RWPE2 (cell line): ENCODE results near the gene GLT1D1.

Source experiments
- ATAC-seq: fragments of 200-7000 bp; cut with Tn5 transposase; 3 replicates; pipeline ENCODE4 v1.9.1; 2021; ENCODE audit warnings: low read depth
- DNase-seq: peaks from one replicate; pipeline ENCODE4 v3.0.0-alpha.2; 2020; ENCODE audit warnings: low spot score
- H3K27ac ChIP-seq: fragments of 450-650 bp; 2 replicates; pipeline ENCODE4 v1.5.1; 2017; ENCODE audit warnings: mild to moderate bottlenecking; ENCODE audit not compliant: poor library complexity, severe bottlenecking
- H3K27me3 ChIP-seq: fragments of 250-450 bp; sonication (Bioruptor Pico); 2 replicates; pipeline ENCODE4 v1.5.1; 2021; ENCODE audit warnings: mild to moderate bottlenecking, moderate library complexity; ENCODE audit not compliant: insufficient read depth, poor library complexity, severe bottlenecking
- H3K36me3 ChIP-seq: fragments of 250-450 bp; sonication (Bioruptor Pico); 2 replicates; pipeline ENCODE4 v1.5.1; 2020; ENCODE audit warnings: low read depth, mild to moderate bottlenecking, moderate library complexity
- H3K4me1 ChIP-seq: fragments of 250-450 bp; sonication (Bioruptor Pico); 2 replicates; pipeline ENCODE4 v1.5.1; 2021; ENCODE audit warnings: mild to moderate bottlenecking, moderate library complexity; ENCODE audit not compliant: insufficient read depth, poor library complexity, severe bottlenecking
- H3K4me3 ChIP-seq: fragments of 250-450 bp; sonication (Bioruptor Pico); 2 replicates; pipeline ENCODE4 v1.5.1; 2021; ENCODE audit warnings: mild to moderate bottlenecking, moderate library complexity; ENCODE audit not compliant: severe bottlenecking
- H3K9me3 ChIP-seq: fragments of 250-450 bp; sonication (Bioruptor Pico); 2 replicates; pipeline ENCODE4 v1.5.1; 2021; ENCODE audit warnings: mild to moderate bottlenecking, moderate library complexity; ENCODE audit not compliant: severe bottlenecking
- CTCF ChIP-seq: fragments of 450-650 bp; IDR thresholded peaks from one replicate; pipeline ENCODE4 v1.5.1; 2017; ENCODE audit warnings: mild to moderate bottlenecking, moderate library complexity; ENCODE audit not compliant: poor library complexity, severe bottlenecking

GLT1D1 gene

GRCh38 chr12:128807161-128807724 is 46.0 kb upstream of the GLT1D1 start:
- H3K9me3 ChIP-seq: no peaks in the 10 kb centered on the region
- TF ChIP-seq CTCF: no peak
- H3K4me3 ChIP-seq: no peak overlapping the region
- H3K4me1 ChIP-seq: no peaks in the 10 kb centered on the region
- no peak overlapping the region for H3K27ac ChIP-seq
- peaks cover 76% of the 10 kb centered on the region for H3K36me3 ChIP-seq
- ATAC-seq (no peak), DNase-seq (no peak)
- H3K27me3 ChIP-seq: no peaks in the 10 kb centered on the region

GRCh38 chr12:128808651-128809050 is 44.6 kb upstream of the GLT1D1 start:
- TF ChIP-seq CTCF: no peak
- ATAC-seq (no peak), DNase-seq (no peak)
- no peak overlapping the region for H3K27ac ChIP-seq
- no peaks in the 10 kb centered on the region for H3K27me3 ChIP-seq
- H3K9me3 ChIP-seq: no peaks in the 10 kb centered on the region
- H3K36me3 ChIP-seq: peaks cover 81% of the 10 kb centered on the region
- H3K4me1 ChIP-seq: no peaks in the 10 kb centered on the region
- H3K4me3 ChIP-seq: no peak overlapping the region

GRCh38 chr12:128810182-128811127 is 42.8 kb upstream of the GLT1D1 start:
- TF ChIP-seq CTCF: no peak
- H3K27me3 ChIP-seq: no peaks in the 10 kb centered on the region
- no peak overlapping the region for H3K27ac ChIP-seq
- H3K4me3 ChIP-seq: no peak overlapping the region
- ATAC-seq: no peak
- peaks cover 78% of the 10 kb centered on the region for H3K36me3 ChIP-seq
- no peaks in the 10 kb centered on the region for H3K4me1 ChIP-seq
- no peak for DNase-seq
- H3K9me3 ChIP-seq: no peaks in the 10 kb centered on the region

DNA sequence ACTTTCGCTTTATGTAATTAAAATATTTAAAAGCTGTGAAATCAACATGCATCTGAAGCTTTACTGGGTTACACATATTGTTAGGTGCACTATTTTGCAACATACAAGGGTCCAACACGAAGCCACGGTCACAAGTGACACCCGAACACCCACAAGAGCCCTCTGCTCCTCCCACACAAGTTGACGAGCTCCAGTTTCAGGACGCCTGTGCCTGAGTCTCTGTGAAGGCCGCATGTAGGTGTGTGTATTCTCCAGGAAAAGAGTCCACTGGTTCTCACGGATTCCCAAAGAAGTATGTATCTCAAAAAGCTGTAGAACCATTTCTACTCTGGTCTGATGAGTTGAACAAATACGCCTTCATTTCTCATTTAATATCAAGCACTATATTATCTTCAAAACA is 41.5 kb upstream of the GLT1D1 start:
- Histone ChIP-seq H3K27me3 (no peaks in the 10 kb centered on the region), H3K4me3 (no peak overlapping the region), H3K4me1 (no peaks in the 10 kb centered on the region), H3K27ac (no peak overlapping the region), H3K9me3 (no peaks in the 10 kb centered on the region), H3K36me3 (peaks cover 73% of the 10 kb centered on the region)
- DNase-seq (no peak), ATAC-seq (no peak)
- no peak for TF ChIP-seq CTCF

- Histone ChIP-seq H3K27me3 (no peaks in the 10 kb centered on the region), H3K27ac (no peak overlapping the region), H3K9me3 (no peaks in the 10 kb centered on the region), H3K36me3 (peaks cover 59% of the 10 kb centered on the region), H3K4me3 (no peak overlapping the region), H3K4me1 (peaks cover 9% of the 10 kb centered on the region)
- DNase-seq: no peak
- no peak for TF ChIP-seq CTCF
- ATAC-seq: no peak
These were observed 39.9 kb upstream of the GLT1D1 start for GRCh38 chr12:128813392-128813791.
